ENCODE measurements around the gene TMEM108.

TMEM108 gene

GRCh38 chr3:133246119-133246518 is 207.9 kb downstream of the TMEM108 start:
- H3K4me1 ChIP-seq (ENCODE audit: control insufficient read depth, insufficient read depth, low read length), result no peaks in the 10 kb centered on the region
- no peaks in the 10 kb centered on the region for H3K9me3 ChIP-seq (ENCODE audit: control insufficient read depth, low read length)
- H3K4me3 ChIP-seq (ENCODE audit: insufficient read depth, low read depth, low read length), result no peak overlapping the region
- H3K27me3 ChIP-seq (ENCODE audit: control insufficient read depth, insufficient read depth, low read length, poor library complexity, severe bottlenecking), result no peaks in the 10 kb centered on the region
- no peaks in the 10 kb centered on the region for H3K36me3 ChIP-seq (ENCODE audit: control insufficient read depth, insufficient read depth, low read length)
- H3K27ac ChIP-seq (ENCODE audit: insufficient read depth, low read depth, low read length, poor library complexity, severe bottlenecking), result no peak overlapping the region
- 96 to 100% methylated on average over 1 of the region's 1 CpG for WGBS, 2 experiments

GRCh38 chr3:133246773-133247172 is 208.6 kb downstream of the TMEM108 start:
- H3K36me3 ChIP-seq (ENCODE audit: control insufficient read depth, insufficient read depth, low read length), result no peaks in the 10 kb centered on the region
- no peaks in the 10 kb centered on the region for H3K4me1 ChIP-seq (ENCODE audit: control insufficient read depth, insufficient read depth, low read length)
- H3K27me3 ChIP-seq (ENCODE audit: control insufficient read depth, insufficient read depth, low read length, poor library complexity, severe bottlenecking), result no peaks in the 10 kb centered on the region
- no peak overlapping the region for H3K27ac ChIP-seq (ENCODE audit: insufficient read depth, low read depth, low read length, poor library complexity, severe bottlenecking)
- H3K4me3 ChIP-seq (ENCODE audit: insufficient read depth, low read depth, low read length), result no peak overlapping the region
- no peaks in the 10 kb centered on the region for H3K9me3 ChIP-seq (ENCODE audit: control insufficient read depth, low read length)

- no peaks in the 10 kb centered on the region for H3K4me1 ChIP-seq (ENCODE audit: control insufficient read depth, insufficient read depth, low read length)
- H3K9me3 ChIP-seq (ENCODE audit: control insufficient read depth, low read length), result no peaks in the 10 kb centered on the region
- no peak overlapping the region for H3K27ac ChIP-seq (ENCODE audit: insufficient read depth, low read depth, low read length, poor library complexity, severe bottlenecking)
- no peaks in the 10 kb centered on the region for H3K36me3 ChIP-seq (ENCODE audit: control insufficient read depth, insufficient read depth, low read length)
- WGBS, 2 experiments, result 93 to 98% methylated on average over 2 of the region's 2 CpGs
- no peak overlapping the region for H3K4me3 ChIP-seq (ENCODE audit: insufficient read depth, low read depth, low read length)
- H3K27me3 ChIP-seq (ENCODE audit: control insufficient read depth, insufficient read depth, low read length, poor library complexity, severe bottlenecking), result no peaks in the 10 kb centered on the region
Observed at GRCh38 chr3:133248389-133248788, 210.2 kb downstream of the TMEM108 start.

GRCh38 chr3:133249490-133249889 is 211.3 kb downstream of the TMEM108 start:
- Histone ChIP-seq H3K9me3 (ENCODE audit: control insufficient read depth, low read length) (no peaks in the 10 kb centered on the region), H3K4me1 (ENCODE audit: control insufficient read depth, insufficient read depth, low read length) (no peaks in the 10 kb centered on the region), H3K36me3 (ENCODE audit: control insufficient read depth, insufficient read depth, low read length) (no peaks in the 10 kb centered on the region), H3K27me3 (ENCODE audit: control insufficient read depth, insufficient read depth, low read length, poor library complexity, severe bottlenecking) (no peaks in the 10 kb centered on the region), H3K4me3 (ENCODE audit: insufficient read depth, low read depth, low read length) (no peak overlapping the region), H3K27ac (ENCODE audit: insufficient read depth, low read depth, low read length, poor library complexity, severe bottlenecking) (no peak overlapping the region)
- WGBS, 2 experiments, result 100% methylated on average over 1 of the region's 2 CpGs

GRCh38 chr3:133254151-133254550 is 216.0 kb downstream of the TMEM108 start:
- Histone ChIP-seq H3K27ac (ENCODE audit: insufficient read depth, low read depth, low read length, poor library complexity, severe bottlenecking) (no peak overlapping the region), H3K27me3 (ENCODE audit: control insufficient read depth, insufficient read depth, low read length, poor library complexity, severe bottlenecking) (no peaks in the 10 kb centered on the region), H3K36me3 (ENCODE audit: control insufficient read depth, insufficient read depth, low read length) (no peaks in the 10 kb centered on the region), H3K4me1 (ENCODE audit: control insufficient read depth, insufficient read depth, low read length) (no peaks in the 10 kb centered on the region), H3K4me3 (ENCODE audit: insufficient read depth, low read depth, low read length) (no peak overlapping the region), H3K9me3 (ENCODE audit: control insufficient read depth, low read length) (no peaks in the 10 kb centered on the region)
- WGBS, 2 experiments, result 96 to 100% methylated on average over 1 to 2 of the region's 2 CpGs

GRCh38 chr3:133254716-133255115 is 216.5 kb downstream of the TMEM108 start:
- H3K27me3 ChIP-seq (ENCODE audit: control insufficient read depth, insufficient read depth, low read length, poor library complexity, severe bottlenecking), result no peaks in the 10 kb centered on the region
- no peaks in the 10 kb centered on the region for H3K4me1 ChIP-seq (ENCODE audit: control insufficient read depth, insufficient read depth, low read length)
- H3K27ac ChIP-seq (ENCODE audit: insufficient read depth, low read depth, low read length, poor library complexity, severe bottlenecking), result no peak overlapping the region
- 89% methylated on average over 1 of the region's 1 CpG; no CpG with 5 or more reads in 1 of the 2 experiments for WGBS, 2 experiments
- H3K36me3 ChIP-seq (ENCODE audit: control insufficient read depth, insufficient read depth, low read length), result no peaks in the 10 kb centered on the region
- H3K4me3 ChIP-seq (ENCODE audit: insufficient read depth, low read depth, low read length), result no peak overlapping the region
- no peaks in the 10 kb centered on the region for H3K9me3 ChIP-seq (ENCODE audit: control insufficient read depth, low read length)

- H3K27ac ChIP-seq (ENCODE audit: insufficient read depth, low read depth, low read length, poor library complexity, severe bottlenecking), result no peak overlapping the region
- no peaks in the 10 kb centered on the region for H3K4me1 ChIP-seq (ENCODE audit: control insufficient read depth, insufficient read depth, low read length)
- H3K9me3 ChIP-seq (ENCODE audit: control insufficient read depth, low read length), result no peaks in the 10 kb centered on the region
- H3K36me3 ChIP-seq (ENCODE audit: control insufficient read depth, insufficient read depth, low read length), result no peaks in the 10 kb centered on the region
- 91 to 99% methylated on average over 3 of the region's 4 CpGs for WGBS, 2 experiments
- H3K27me3 ChIP-seq (ENCODE audit: control insufficient read depth, insufficient read depth, low read length, poor library complexity, severe bottlenecking), result no peaks in the 10 kb centered on the region
- H3K4me3 ChIP-seq (ENCODE audit: insufficient read depth, low read depth, low read length), result no peak overlapping the region
Observed at GRCh38 chr3:133256787-133257483, 218.7 kb downstream of the TMEM108 start.

- H3K9me3 ChIP-seq (ENCODE audit: control insufficient read depth, low read length), result no peaks in the 10 kb centered on the region
- no peaks in the 10 kb centered on the region for H3K4me1 ChIP-seq (ENCODE audit: control insufficient read depth, insufficient read depth, low read length)
- WGBS, 2 experiments, result 87 to 100% methylated on average over 1 of the region's 1 CpG
- H3K27ac ChIP-seq (ENCODE audit: insufficient read depth, low read depth, low read length, poor library complexity, severe bottlenecking), result no peak overlapping the region
- no peaks in the 10 kb centered on the region for H3K27me3 ChIP-seq (ENCODE audit: control insufficient read depth, insufficient read depth, low read length, poor library complexity, severe bottlenecking)
- H3K4me3 ChIP-seq (ENCODE audit: insufficient read depth, low read depth, low read length), result no peak overlapping the region
- H3K36me3 ChIP-seq (ENCODE audit: control insufficient read depth, insufficient read depth, low read length), result no peaks in the 10 kb centered on the region
Observed at GRCh38 chr3:133258358-133258757, 220.2 kb downstream of the TMEM108 start.

GRCh38 chr3:133259767-133260166 is 221.6 kb downstream of the TMEM108 start:
- Histone ChIP-seq H3K4me3 (ENCODE audit: insufficient read depth, low read depth, low read length) (no peak overlapping the region), H3K9me3 (ENCODE audit: control insufficient read depth, low read length) (no peaks in the 10 kb centered on the region), H3K36me3 (ENCODE audit: control insufficient read depth, insufficient read depth, low read length) (no peaks in the 10 kb centered on the region), H3K27ac (ENCODE audit: insufficient read depth, low read depth, low read length, poor library complexity, severe bottlenecking) (no peak overlapping the region), H3K27me3 (ENCODE audit: control insufficient read depth, insufficient read depth, low read length, poor library complexity, severe bottlenecking) (no peaks in the 10 kb centered on the region), H3K4me1 (ENCODE audit: control insufficient read depth, insufficient read depth, low read length) (no peaks in the 10 kb centered on the region)
- WGBS, 2 experiments, result 93 to 95% methylated on average over 4 of the region's 4 CpGs

GRCh38 chr3:133262333-133262732 is 224.1 kb downstream of the TMEM108 start:
- no peak overlapping the region for H3K27ac ChIP-seq (ENCODE audit: insufficient read depth, low read depth, low read length, poor library complexity, severe bottlenecking)
- 92 to 100% methylated on average over 2 of the region's 2 CpGs for WGBS, 2 experiments
- no peaks in the 10 kb centered on the region for H3K4me1 ChIP-seq (ENCODE audit: control insufficient read depth, insufficient read depth, low read length)
- no peaks in the 10 kb centered on the region for H3K27me3 ChIP-seq (ENCODE audit: control insufficient read depth, insufficient read depth, low read length, poor library complexity, severe bottlenecking)
- no peaks in the 10 kb centered on the region for H3K9me3 ChIP-seq (ENCODE audit: control insufficient read depth, low read length)
- no peaks in the 10 kb centered on the region for H3K36me3 ChIP-seq (ENCODE audit: control insufficient read depth, insufficient read depth, low read length)
- no peak overlapping the region for H3K4me3 ChIP-seq (ENCODE audit: insufficient read depth, low read depth, low read length)

GRCh38 chr3:133264920-133265319 is 226.7 kb downstream of the TMEM108 start:
- no peaks in the 10 kb centered on the region for H3K9me3 ChIP-seq (ENCODE audit: control insufficient read depth, low read length)
- no peaks in the 10 kb centered on the region for H3K4me1 ChIP-seq (ENCODE audit: control insufficient read depth, insufficient read depth, low read length)
- no peak overlapping the region for H3K27ac ChIP-seq (ENCODE audit: insufficient read depth, low read depth, low read length, poor library complexity, severe bottlenecking)
- no peaks in the 10 kb centered on the region for H3K27me3 ChIP-seq (ENCODE audit: control insufficient read depth, insufficient read depth, low read length, poor library complexity, severe bottlenecking)
- 95 to 100% methylated on average over 2 to 3 of the region's 3 CpGs for WGBS, 2 experiments
- H3K36me3 ChIP-seq (ENCODE audit: control insufficient read depth, insufficient read depth, low read length), result no peaks in the 10 kb centered on the region
- H3K4me3 ChIP-seq (ENCODE audit: insufficient read depth, low read depth, low read length), result no peak overlapping the region

All from ectodermal cell (in vitro differentiated cells).